Measurements from ENCODE around the gene SREBF2. TPM values are rescaled to one million over a fixed set of nuclear protein-coding genes. Genes with fewer than 3 reads are reported as not detected.

The SREBF2 gene
- total and polyA plus RNA-seq, 2 donors (not counting 3 experiments of a cell fraction or from before 2014, with no cell fraction given), result 101 to 136 TPM

GRCh38 chr22:41831828-41832552 is 915 bp upstream of the SREBF2 start:
- intact Hi-C loops (cut with micrococcal nuclease), result loop anchor here (2.0 kb wide), 3 partner anchors 31 to 135 kb away; partner anchors contain the start of genes CCDC134 and CENPM
- Histone ChIP-seq H3K9me3 (replicated peaks; ENCODE audit: control insufficient read depth, insufficient read depth, low read length) (no peaks in the 10 kb centered on the region), H3K4me2 (ENCODE audit: insufficient read depth, low read length) (peak overlapping the region; percentile 40), H3K27me3 (ENCODE audit: control insufficient read depth in 2 of 2, insufficient read depth in 2 of 2, low read length in 2 of 2) (no peaks in the 10 kb centered on the region), H4K20me1 (replicated peaks; ENCODE audit: control insufficient read depth, extremely low read depth, insufficient read depth, low read length) (no peaks in the 10 kb centered on the region), H2AFZ (ENCODE audit: low read depth, low read length) (peak overlapping the region; percentile 16), H3K9ac (replicated peaks; ENCODE audit: extremely low read depth, insufficient read depth, low read length) (peak overlapping the region; percentile 60), H3K4me3 (replicated peaks in 1 of 3; ENCODE audit: insufficient read depth in 1 of 3, low read depth in 1 of 3, low read length in 3 of 3) (peak overlapping the region in 2 of 3 experiments; percentile 24 to 43), H3K79me2 (ENCODE audit: control insufficient read depth, insufficient read depth, low read length) (peaks cover 36% of the 10 kb centered on the region), H3K9me1 (replicated peaks; ENCODE audit: control insufficient read depth, extremely low read depth, insufficient read depth, low read length) (no peaks in the 10 kb centered on the region), H3K36me3 (ENCODE audit: control insufficient read depth in 2 of 2, extremely low read depth in 1 of 2, insufficient read depth in 2 of 2, low read length in 2 of 2) (peaks cover 2 to 8% of the 10 kb centered on the region in 2 experiments), H3K27ac (ENCODE audit: insufficient read depth, low read depth, low read length) (peak overlapping the region; percentile 73), H3K4me1 (ENCODE audit: control insufficient read depth, extremely low read depth, insufficient read depth, low read length) (peaks cover 16% of the 10 kb centered on the region)
- CTCF ChIA-PET, result interaction anchor here (1.0 to 2.4 kb wide), 13 partner anchors 10 to 144 kb away, joined by 3 to 16 read pairs (median 5); partner anchors contain the start of genes CCDC134 and CENPM
- dilution Hi-C loops (cut with MboI; ENCODE audit: extremely low pct_ligation_motif_present, low sequenced_read_pairs), result no loop called here
- BruUV-seq (replicated peaks), result TSS peak; percentile 91
- POLR2A ChIA-PET, result interaction anchor here (1.2 to 1.3 kb wide), 2 partner anchors 14 to 31 kb away, joined by 3 read pairs; partner anchors contain the start of gene CCDC134
- DNase-seq (ENCODE audit: low read depth, low spot score) (no peak), FAIRE-seq (peak; percentile 79)
- TF ChIP-seq POLR2A (IDR thresholded peaks at IDR 0.05; ENCODE audit: low read depth, low read length) (no peak), JUN (IDR thresholded peaks at IDR 0.05; ENCODE audit: borderline replicate concordance, insufficient read depth, insufficient read length, low read depth) (no peak), EZH2 (IDR thresholded peaks at IDR 0.05; ENCODE audit: borderline replicate concordance, low read depth, low read length, severe bottlenecking) (no peak)

- FAIRE-seq (peak; percentile 75), DNase-seq (ENCODE audit: low read depth, low spot score) (peak; percentile 43)
- peak overlapping the region; percentile 56 for H3K27ac ChIP-seq (ENCODE audit: insufficient read depth, low read depth, low read length)
- H3K9me1 ChIP-seq (replicated peaks; ENCODE audit: control insufficient read depth, extremely low read depth, insufficient read depth, low read length), result no peaks in the 10 kb centered on the region
- no peak for TF ChIP-seq FOS (IDR thresholded peaks at IDR 0.05; ENCODE audit: borderline replicate concordance, insufficient read depth, low read length)
- TF ChIP-seq MAX (IDR thresholded peaks at IDR 0.05; ENCODE audit: insufficient read depth, insufficient read length), result no peak
- TF ChIP-seq MYC (IDR thresholded peaks at IDR 0.05; ENCODE audit: low read depth, low read length), result no peak
- no peaks in the 10 kb centered on the region for H4K20me1 ChIP-seq (replicated peaks; ENCODE audit: control insufficient read depth, extremely low read depth, insufficient read depth, low read length)
- ChIA-PET POLR2A (no interaction called here), CTCF (interaction anchor here (0.6 to 2.4 kb wide), 13 partner anchors 10 to 146 kb away, joined by 3 to 16 read pairs (median 4); partner anchors contain the start of gene CCDC134)
- peaks cover 46% of the 10 kb centered on the region for H3K79me2 ChIP-seq (ENCODE audit: control insufficient read depth, insufficient read depth, low read length)
- H3K9me3 ChIP-seq (replicated peaks; ENCODE audit: control insufficient read depth, insufficient read depth, low read length), result no peaks in the 10 kb centered on the region
- H3K4me2 ChIP-seq (ENCODE audit: insufficient read depth, low read length), result peak overlapping the region; percentile 97
- peak overlapping the region; percentile 59 to 81 (median 75) for H3K4me3 ChIP-seq (replicated peaks in 1 of 3; ENCODE audit: insufficient read depth in 1 of 3, low read depth in 1 of 3, low read length in 3 of 3)
- intact Hi-C loops (cut with micrococcal nuclease) (loop anchor here (2.0 kb wide), 3 partner anchors 33 to 137 kb away; partner anchors contain the start of genes CCDC134 and CENPM), dilution Hi-C loops (cut with MboI; ENCODE audit: extremely low pct_ligation_motif_present, low sequenced_read_pairs) (no loop called here)
- no peaks in the 10 kb centered on the region for H3K27me3 ChIP-seq (ENCODE audit: control insufficient read depth in 2 of 2, insufficient read depth in 2 of 2, low read length in 2 of 2)
- no TSS peak for BruUV-seq (replicated peaks)
- H2AFZ ChIP-seq (ENCODE audit: low read depth, low read length), result peak overlapping the region; percentile 26
- peaks cover 2 to 8% of the 10 kb centered on the region in 2 experiments for H3K36me3 ChIP-seq (ENCODE audit: control insufficient read depth in 2 of 2, extremely low read depth in 1 of 2, insufficient read depth in 2 of 2, low read length in 2 of 2)
- peak overlapping the region; percentile 77 for H3K9ac ChIP-seq (replicated peaks; ENCODE audit: extremely low read depth, insufficient read depth, low read length)
- peaks cover 16% of the 10 kb centered on the region for H3K4me1 ChIP-seq (ENCODE audit: control insufficient read depth, extremely low read depth, insufficient read depth, low read length)
Observed at GRCh38 chr22:41833369-41834004, 582 bp downstream of the SREBF2 start.

Measured in endothelial cell of umbilical vein (primary cell).